Tibial nerve (tissue), 4 donors: ENCODE results near the gene PAPLN. TPM values are rescaled to one million over a fixed set of nuclear protein-coding genes. Genes with fewer than 3 reads are reported as not detected.
A peak's percentile ranks its signal among the peaks of the same experiment; 100 is the strongest.

Source experiments
- DNase-seq, 2 donors: peaks; one replicate each; pipeline ENCODE4 v3.0.0-alpha.2; 2019; ENCODE audit warnings: low spot score in 2 of 2
- H3K27ac ChIP-seq, 4 donors: fragments of 200-600 bp; sonication (generic) in 3 of 4; one replicate each; pipeline ENCODE4 v1.5.1; 2017 to 2019; ENCODE audit warnings: mild to moderate bottlenecking in 1 of 4
- H3K27me3 ChIP-seq, 2 donors: fragments of 200-600 bp; sonication (generic) in 1 of 2; one replicate each; pipeline versions ENCODE4 v1.5.1 to v1.6.0; 2017 to 2019
- H3K36me3 ChIP-seq, 3 donors: fragments of 200-600 bp; sonication (generic); one replicate each; pipeline ENCODE4 v1.5.1; 2018 to 2019
- H3K4me1 ChIP-seq, 4 donors: fragments of 200-600 bp; sonication (generic) in 3 of 4; one replicate each; pipeline ENCODE4 v1.5.1; 2017 to 2019
- H3K4me3 ChIP-seq, 4 donors: fragments of 200-600 bp; sonication (generic) in 3 of 4; one replicate each; pipeline ENCODE4 v1.5.1; 2017 to 2019; ENCODE audit warnings: mild to moderate bottlenecking in 1 of 4, moderate library complexity in 1 of 4
- H3K9me3 ChIP-seq, 4 donors: fragments of 200-600 bp; sonication (generic) in 3 of 4; one replicate each; pipeline ENCODE4 v1.5.1; 2017 to 2019
- CTCF ChIP-seq, 5 experiments: fragments of 200-600 bp in 3 of 5; fragments of 450-650 bp in 2 of 5; sonication (generic) in 3 of 5; IDR thresholded peaks; one replicate each; pipeline ENCODE4 v1.5.1; 2016 to 2019; ENCODE audit warnings: antibody characterized with exemption in 5 of 5, mild to moderate bottlenecking in 3 of 5, moderate library complexity in 2 of 5
- EP300 ChIP-seq, 2 donors: sonication (generic); formaldehyde crosslinking; IDR thresholded peaks; one replicate each; pipeline ENCODE4 v1.6.1; 2017; ENCODE audit warnings: antibody characterized with exemption in 2 of 2, mild to moderate bottlenecking in 1 of 2
- POLR2A ChIP-seq, 2 donors: fragments of 450-650 bp; IDR thresholded peaks; one replicate each; pipeline ENCODE4 v1.6.1; 2017; ENCODE audit warnings: antibody characterized with exemption in 2 of 2, mild to moderate bottlenecking in 2 of 2, moderate library complexity in 2 of 2
- WGBS, 2 donors: methylation state at CpG; one replicate each; pipeline ENCODE4 v1.1.5; 2018; 5-methylcytosine and 5-hydroxymethylcytosine counted together
- total RNA-seq, 4 donors: library from RNA; depleted of rRNA; stranded (reverse); fragments of >200 nt; gene quantifications; one replicate each; pipeline ENCODE4 v1.1.0, GENCODE V29; 2016

The PAPLN gene
- total RNA-seq, 4 donors from 2014 or later, result 96.6 to 314 (median 206) TPM

- H3K27me3 ChIP-seq, result peaks cover 0 to 11% of the 10 kb centered on the region in 2 donors
- TF ChIP-seq CTCF (IDR thresholded peaks at IDR 0.05) (no peak), POLR2A (IDR thresholded peaks at IDR 0.05) (no peak), EP300 (IDR thresholded peaks at IDR 0.05) (no peak)
- H3K27ac ChIP-seq, result peak overlapping the region in 2 of 4 donors; percentile 49 to 70
- no peaks in the 10 kb centered on the region for H3K9me3 ChIP-seq
- H3K4me3 ChIP-seq, result no peak overlapping the region
- WGBS, 2 donors, result 74 to 86% methylated on average over 8 to 11 of the region's 11 CpGs
- H3K4me1 ChIP-seq, result peaks cover 0 to 67% (median 36%) of the 10 kb centered on the region in 4 donors
- DNase-seq, result no peak
- no peaks in the 10 kb centered on the region for H3K36me3 ChIP-seq
Measured at GRCh38 chr14:73234586-73235394, 2.5 kb upstream of the PAPLN start.

- DNase-seq, result peak in 1 of 2 donors; percentile 14
- Histone ChIP-seq H3K36me3 (no peaks in the 10 kb centered on the region), H3K27ac (peak overlapping the region in 2 of 4 donors; percentile 49 to 70), H3K4me1 (peaks cover 0 to 76% (median 41%) of the 10 kb centered on the region in 4 donors), H3K9me3 (no peaks in the 10 kb centered on the region), H3K27me3 (peaks cover 0 to 13% of the 10 kb centered on the region in 2 donors), H3K4me3 (no peak overlapping the region)
- WGBS, 2 donors, result 35 to 36% methylated on average over 6 of the region's 6 CpGs
- no peak for TF ChIP-seq POLR2A (IDR thresholded peaks at IDR 0.05)
- no peak for TF ChIP-seq CTCF (IDR thresholded peaks at IDR 0.05)
- no peak for TF ChIP-seq EP300 (IDR thresholded peaks at IDR 0.05)
Measured at GRCh38 chr14:73235531-73236155, 1.7 kb upstream of the PAPLN start.

GRCh38 chr14:73236157-73236556 lies 1.1 kb upstream of the PAPLN start:
- TF ChIP-seq POLR2A (IDR thresholded peaks at IDR 0.05) (no peak), EP300 (IDR thresholded peaks at IDR 0.05) (no peak), CTCF (IDR thresholded peaks at IDR 0.05) (no peak)

GRCh38 chr14:73236752-73237218 lies 521 bp upstream of the PAPLN start:
- no peak for DNase-seq
- H3K4me1 ChIP-seq, result peaks cover 0 to 85% (median 51%) of the 10 kb centered on the region in 4 donors
- no peaks in the 10 kb centered on the region for H3K36me3 ChIP-seq
- H3K27me3 ChIP-seq, result peaks cover 0 to 13% of the 10 kb centered on the region in 2 donors
- WGBS, 2 donors, result 71 to 72% methylated on average over 6 to 7 of the region's 7 CpGs
- peak overlapping the region in 3 of 4 donors; percentile 77 to 97 (median 89) for H3K27ac ChIP-seq
- no peak for TF ChIP-seq POLR2A (IDR thresholded peaks at IDR 0.05)
- no peak for TF ChIP-seq CTCF (IDR thresholded peaks at IDR 0.05)
- no peak for TF ChIP-seq EP300 (IDR thresholded peaks at IDR 0.05)
- no peaks in the 10 kb centered on the region for H3K9me3 ChIP-seq
- peak overlapping the region; percentile 61 to 86 (median 70) for H3K4me3 ChIP-seq

More at GRCh38 chr14:73236157-73236556, 1.1 kb upstream of the PAPLN start:
- Histone ChIP-seq H3K36me3 (no peaks in the 10 kb centered on the region), H3K27me3 (peaks cover 0 to 13% of the 10 kb centered on the region in 2 donors), H3K4me3 (no peak overlapping the region), H3K9me3 (no peaks in the 10 kb centered on the region), H3K4me1 (peaks cover 0 to 81% (median 47%) of the 10 kb centered on the region in 4 donors), H3K27ac (peak overlapping the region in 2 of 4 donors; percentile 49 to 70)
- 71 to 79% methylated on average over 11 of the region's 11 CpGs for WGBS, 2 donors
- DNase-seq, result peak in 1 of 2 donors; percentile 11
